ENCODE data around the gene SULT1A1.
"Not testable (repeated sequence)": the region's sequence is repeated elsewhere in the genome, so short reads cannot be mapped to it uniquely, and the experiment has no call there.

Gene SULT1A1

DNA sequence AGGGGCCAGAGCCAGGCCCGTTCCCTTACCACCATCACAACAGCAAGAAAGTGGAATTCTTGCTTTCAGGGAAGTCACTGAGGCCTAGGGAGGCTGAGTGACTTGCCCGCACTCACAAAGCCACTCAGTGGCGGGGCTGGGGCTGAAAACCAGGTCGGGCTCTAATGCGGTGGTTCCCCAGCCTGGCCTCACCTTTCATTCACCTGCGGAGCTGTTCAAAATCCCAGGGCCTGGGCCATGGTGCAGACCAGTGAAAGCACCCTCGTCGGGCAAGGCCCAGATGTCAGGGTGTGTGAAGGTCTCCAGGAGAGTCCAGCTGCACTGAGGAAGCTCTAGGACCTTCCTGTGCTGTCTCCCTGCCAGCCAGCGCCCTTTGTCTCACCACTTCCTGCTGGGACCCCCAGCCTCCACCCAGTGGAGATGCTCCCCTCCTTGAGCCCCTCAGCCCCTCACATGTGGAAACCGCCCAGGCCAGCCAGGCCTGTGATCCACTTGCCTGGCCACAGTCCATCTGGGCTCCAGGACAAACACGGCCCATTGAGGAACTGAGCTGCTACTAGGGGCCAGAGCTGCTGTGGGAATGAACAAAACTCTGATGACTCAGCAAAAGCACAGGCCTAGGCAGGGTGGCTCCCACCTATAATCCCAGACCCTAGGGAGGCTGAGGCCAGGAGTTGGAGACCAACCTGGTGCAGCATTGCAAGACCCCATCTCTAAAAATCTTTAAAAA lies 812 bp downstream of the SULT1A1 start:
- not testable (repeated sequence) for DNase-seq (ENCODE audit: low read depth in 2 of 2, low spot score in 1 of 2)

DNA sequence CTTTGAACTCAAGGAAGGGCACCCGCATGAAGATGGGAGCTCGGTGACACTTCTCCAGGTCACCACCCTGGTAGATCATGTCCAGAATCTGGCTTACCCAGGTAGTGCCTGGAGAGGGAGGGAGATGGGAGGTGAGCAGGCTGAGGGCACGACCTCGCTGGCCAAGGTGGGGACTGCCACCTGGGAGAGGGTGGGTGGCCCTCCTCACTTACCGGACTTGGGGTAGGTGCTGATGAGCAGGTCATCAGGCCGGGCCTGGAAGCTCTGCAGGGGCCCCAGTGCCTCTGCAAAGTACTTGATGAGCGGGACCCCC lies 1.4 kb downstream of the SULT1A1 start:
- DNase-seq (ENCODE audit: low read depth in 2 of 2, low spot score in 1 of 2) = not testable (repeated sequence)

DNA sequence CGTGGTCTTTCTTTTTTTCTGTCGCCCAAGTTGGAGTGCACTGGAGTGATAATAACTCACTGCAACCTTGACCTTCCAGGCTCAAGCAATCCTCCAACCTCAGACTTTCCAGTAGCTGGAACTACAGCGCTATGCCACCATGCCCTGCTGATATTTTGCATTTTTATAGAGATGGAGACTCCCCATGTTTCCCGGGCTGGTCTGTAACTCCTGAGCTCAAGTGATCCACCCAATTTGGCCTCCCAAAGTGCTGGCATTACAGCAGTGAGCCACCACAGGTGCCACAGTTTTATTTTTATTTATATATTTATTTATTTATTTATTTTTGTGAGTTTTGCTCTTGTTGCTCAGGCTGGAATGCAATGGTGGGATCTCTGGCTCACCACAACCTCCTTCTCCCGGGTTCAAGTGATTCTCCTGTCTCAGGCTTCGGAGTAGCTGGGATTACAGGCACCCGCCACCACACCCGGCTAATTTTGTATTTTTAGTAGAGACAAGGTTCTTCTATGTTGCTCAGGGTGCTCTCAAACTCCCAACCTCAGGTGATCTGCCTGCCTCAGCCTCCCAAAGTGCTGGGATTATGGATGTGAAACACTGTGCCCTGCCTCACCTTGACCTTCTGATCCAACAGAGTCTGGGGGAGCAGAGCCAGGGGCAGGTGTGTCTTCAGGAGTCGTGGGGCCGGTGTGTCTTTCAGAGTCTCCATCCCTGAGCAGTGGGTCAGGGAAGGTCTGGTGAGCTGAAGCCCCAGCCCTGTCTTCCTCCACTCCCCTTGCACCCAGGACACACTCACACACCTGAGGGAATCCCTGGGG lies 2.0 kb downstream of the SULT1A1 start:
- not testable (repeated sequence) for DNase-seq (ENCODE audit: low read depth in 2 of 2, low spot score in 1 of 2)

DNA sequence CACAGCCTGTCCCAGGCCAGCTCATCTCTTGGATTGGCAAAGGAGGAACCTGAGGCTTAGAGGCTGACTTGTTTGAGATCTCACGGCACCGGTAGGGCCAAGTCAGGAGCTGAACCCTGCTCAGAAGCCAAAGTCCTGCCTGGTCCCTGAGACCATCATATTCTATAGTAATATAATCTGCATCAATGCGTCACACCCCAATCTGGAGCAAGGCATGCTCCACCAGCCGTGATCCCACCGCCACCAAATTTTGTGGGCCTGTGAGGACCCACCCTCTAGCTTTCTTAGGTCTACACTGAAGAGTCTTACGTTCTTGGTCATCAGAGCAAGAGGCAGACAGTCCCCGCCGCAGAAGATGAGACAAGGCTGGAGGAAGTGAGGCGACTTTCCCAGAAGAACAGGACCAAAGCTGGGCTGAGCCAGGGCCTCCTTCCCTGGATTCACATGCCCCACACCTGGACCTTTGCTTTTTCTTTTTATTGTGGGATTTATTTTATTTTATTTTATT lies 2.7 kb downstream of the SULT1A1 start:
- no peak for DNase-seq (ENCODE audit: low read depth in 2 of 2, low spot score in 1 of 2)

DNA sequence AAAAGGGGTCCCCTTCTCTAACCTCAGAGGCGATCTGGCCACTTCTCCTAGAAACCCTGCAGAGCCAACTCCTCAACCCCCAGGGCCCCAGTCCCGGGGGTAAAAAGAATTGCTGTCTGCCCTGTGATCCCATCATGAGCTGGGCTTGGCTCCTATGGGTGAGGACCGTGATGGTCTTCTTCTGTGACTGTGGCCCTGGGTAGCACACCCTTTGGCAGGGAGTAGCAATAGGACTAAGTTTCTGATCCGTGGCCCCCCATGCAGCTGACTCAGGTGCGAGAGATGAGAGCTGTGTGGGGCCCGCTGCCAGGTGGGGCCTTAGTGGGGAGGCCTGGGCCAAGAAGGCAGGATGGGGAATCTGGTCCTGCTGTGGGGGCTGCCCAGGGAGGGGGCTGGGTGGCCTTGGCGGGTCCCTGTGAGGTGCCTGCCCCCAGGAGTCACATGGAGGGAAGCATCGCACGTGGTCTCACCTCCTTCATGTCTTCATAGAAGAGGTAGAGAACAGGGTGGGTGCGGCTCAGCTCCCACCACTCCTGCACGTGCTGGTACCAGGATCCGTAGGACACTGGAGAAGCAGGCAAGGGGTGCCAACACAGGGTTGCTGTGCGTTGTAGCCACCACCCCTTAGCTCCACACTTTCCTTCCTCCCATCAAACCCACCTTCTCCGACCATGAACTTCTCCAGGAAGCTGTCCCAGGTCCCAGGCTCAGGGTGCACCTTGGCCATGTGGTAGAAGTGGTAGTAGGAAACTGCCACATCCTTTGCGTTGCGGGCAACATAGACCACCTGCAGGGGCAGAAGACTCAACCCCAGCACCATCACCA lies 3.3 kb downstream of the SULT1A1 start:
- DNase-seq (ENCODE audit: low read depth in 2 of 2, low spot score in 1 of 2) = no peak

DNA sequence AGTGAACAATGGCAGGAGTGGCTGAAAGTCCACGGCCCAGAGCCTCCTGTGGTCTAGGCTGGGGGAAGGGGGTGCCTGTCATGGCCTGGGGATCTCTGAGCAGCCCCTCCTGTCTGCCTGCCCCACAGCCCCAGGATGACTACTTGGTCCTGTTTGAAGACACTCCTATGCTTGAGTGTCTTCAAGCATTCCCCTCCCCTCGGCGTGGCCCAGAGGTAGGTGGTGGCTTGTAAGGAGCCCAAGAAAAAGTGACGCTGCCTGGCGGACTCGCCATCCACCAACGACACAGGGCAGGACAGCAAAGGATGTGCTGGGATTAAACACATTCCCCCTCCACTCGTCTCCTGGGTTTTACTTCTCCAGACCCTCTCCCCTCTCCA lies 5.7 kb downstream of the SULT1A1 start:
- DNase-seq (ENCODE audit: low read depth in 2 of 2, low spot score in 1 of 2) = no peak

DNA sequence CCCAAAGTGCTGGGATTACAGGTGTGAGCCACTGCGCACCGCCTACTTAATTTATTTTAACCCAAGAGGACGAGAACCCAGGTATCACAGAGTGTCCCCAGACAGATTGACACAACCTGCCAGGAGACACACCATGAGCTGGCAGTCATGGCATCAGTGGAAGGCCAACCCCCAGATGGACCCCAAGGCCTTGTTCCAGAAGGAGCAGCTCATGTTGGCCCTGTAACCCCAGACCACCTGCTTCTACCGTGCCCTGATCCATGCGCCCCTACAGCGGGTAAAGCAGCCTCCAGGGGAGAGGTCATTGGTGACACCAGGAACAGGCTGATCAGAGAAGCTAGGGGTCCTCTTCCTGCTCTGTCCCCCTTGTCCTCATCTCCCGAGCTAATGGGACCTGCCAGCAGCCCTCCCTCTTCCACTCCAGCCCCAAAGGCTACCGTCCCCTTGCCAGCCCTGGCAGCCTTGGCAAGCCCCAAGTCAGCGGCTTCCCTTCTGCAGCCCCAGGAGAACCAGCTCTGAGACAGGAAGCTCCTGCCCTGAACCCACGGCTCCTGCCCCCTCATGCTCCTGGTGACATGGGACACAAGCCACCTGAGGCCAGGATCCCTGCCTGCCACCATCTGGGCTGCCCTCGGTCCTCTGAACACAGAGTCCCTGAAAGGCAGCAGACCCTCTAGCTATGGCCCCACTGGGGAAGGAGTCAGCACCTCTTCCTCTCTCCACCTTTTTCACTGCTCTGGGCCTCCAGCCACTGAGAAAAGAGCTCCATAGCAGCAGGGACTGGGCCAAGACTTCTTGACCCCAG lies 6.3 kb downstream of the SULT1A1 start:
- no peak for DNase-seq (ENCODE audit: low read depth in 2 of 2, low spot score in 1 of 2)

DNA sequence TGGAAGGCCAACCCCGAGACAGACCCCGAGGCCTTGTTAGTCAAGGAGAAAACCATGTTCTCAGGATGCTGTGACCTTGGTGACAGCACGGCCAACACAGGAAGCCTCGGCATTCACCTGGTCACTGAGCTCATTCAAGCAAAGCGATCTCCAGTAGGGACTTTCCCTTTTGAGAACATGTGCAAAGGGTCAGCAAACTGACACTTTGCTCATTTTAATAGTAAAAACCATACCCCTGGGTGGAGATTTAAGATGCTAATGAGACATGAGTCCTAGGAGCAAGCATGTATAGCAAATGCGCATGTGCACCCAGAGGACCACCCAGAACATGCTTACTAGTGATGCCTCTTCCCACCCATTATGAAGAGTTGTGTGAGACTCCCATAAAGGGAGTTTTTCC lies 7.3 kb downstream of the SULT1A1 start:
- no peak for DNase-seq (ENCODE audit: low read depth in 2 of 2, low spot score in 1 of 2)

DNA sequence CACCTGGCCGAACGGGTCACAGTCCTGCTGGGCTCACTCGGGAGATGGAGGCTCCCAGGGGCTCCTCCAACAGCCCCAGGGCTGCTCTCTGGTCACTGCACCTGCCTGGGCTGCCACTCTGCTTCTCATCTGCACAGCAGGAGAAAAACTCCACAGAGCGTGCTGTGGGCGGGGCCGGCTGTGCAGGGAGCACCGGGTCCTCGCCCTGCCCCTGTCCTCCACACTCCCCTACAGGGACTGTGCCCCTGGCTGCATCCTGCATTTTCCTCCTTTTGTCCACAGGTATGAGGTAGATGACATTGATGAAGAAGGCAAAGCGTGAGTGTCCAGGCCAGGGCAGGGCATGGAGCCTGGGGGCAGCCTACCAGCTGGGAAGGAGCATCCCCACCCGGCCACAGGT lies 7.8 kb downstream of the SULT1A1 start:
- DNase-seq (ENCODE audit: low read depth in 2 of 2, low spot score in 1 of 2) = not testable (repeated sequence)

DNA sequence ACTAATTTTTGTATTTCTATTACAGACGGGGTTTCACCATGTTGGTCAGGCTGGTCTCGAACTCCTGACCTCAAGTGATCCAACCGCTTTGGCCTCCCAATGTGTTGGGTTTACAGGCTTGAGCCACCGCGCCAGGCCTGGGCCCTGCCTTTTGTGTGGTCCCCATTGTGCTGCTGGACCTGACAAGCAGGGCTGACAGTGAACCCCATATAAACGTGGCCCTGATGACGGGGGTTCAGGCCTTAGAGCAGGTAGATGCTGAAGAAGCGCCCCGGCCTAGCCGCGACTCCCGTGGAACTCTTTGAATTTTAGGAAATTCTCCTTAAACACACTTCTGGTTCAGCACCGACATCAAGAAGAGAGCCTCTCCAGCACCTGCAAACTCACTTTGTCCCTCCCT lies 8.3 kb downstream of the SULT1A1 start:
- not testable (repeated sequence) for DNase-seq (ENCODE audit: low read depth in 2 of 2, low spot score in 1 of 2)

DNA sequence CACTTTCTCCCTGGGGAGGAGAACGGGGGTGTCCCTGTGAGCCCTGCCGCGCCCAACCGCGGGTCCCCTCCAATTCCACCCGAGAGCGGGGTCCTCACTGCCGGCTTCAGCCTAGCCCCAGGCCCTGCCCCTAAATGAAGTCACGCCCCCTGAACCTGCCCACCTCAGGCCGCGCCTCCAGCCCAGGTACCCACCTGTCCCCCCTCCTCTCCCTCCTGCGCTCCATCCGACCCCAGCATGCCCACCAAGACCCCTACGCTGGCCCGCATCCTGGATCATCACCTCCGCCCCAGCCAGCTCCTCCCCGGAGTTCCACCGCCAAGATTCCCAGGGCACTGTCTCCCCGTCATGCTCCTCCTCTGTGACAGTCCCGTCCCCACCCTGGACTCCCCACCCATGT lies 8.9 kb downstream of the SULT1A1 start:
- DNase-seq (ENCODE audit: low read depth in 2 of 2, low spot score in 1 of 2) = not testable (repeated sequence)

DNA sequence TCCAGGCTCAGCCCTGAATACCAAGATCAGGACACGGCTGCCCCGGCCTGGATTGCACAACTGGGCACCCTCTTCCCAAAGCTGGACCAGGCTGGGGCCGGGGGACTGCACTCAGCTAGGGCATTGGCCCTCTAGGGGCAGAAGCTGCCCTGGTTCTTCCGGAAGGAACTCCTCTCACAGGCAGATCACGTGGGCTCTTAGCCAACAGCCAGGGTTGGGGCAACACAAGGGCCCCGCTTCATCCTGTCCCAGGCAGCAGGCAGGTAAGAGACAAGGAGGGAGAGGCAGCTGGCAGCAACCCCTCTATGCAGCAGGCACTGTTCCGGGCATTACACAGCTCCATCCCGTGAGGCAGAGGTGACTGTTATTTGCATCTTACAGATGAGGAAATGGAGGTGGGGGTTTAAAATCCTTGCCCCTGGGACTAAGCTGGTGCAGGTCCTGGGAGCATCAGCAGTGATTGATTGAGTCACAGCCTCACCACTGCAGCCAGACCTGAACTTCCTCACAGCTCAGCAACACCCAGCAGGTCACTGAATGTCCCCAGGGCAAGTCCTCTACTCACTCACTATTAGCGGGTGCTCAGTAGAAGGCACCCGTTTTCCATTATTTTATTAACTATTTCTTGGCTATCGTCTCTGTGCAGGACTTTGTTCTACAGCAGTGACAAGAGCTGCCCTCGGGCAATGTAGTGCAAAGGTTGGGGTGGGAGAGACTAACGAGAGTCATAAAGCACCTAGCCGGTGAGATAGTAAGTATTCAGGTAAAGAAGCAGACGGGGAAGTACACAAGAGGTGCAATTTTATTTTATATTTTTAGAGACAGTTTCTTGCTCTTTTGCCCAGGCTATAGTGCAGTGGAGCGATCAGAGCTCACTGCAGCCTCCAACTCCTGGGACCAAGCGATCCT lies 10.2 kb downstream of the SULT1A1 start:
- DNase-seq (ENCODE audit: low read depth in 2 of 2, low spot score in 1 of 2) = not testable (repeated sequence)

DNA sequence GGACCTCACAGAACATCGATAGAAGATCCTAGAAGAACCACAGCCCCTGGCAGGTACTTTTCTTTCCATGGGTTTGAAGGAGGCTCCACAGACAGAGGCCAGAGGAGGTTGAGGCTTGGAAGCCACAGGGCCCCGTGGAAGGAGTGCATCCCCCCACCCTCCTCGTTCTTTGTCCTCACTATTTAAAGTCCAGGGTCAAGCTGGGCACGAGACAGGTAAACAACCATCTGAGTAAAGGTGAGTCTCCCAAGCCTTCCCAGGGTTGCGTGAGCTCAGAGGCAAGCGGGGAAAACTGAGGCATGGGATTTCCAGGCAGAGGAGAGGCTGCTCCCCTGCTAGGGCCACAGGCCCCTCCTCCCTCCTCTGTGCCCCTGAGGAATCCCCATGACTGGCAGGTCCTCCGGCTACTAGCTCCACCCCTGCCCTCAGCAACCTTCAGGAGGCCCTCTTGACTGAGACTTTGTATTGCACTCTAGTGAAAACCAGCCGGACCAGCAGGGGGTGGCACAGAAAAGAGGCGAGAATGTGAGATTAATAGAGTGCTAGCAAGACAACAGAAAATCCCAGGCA lies 12.1 kb downstream of the SULT1A1 start:
- no peak for DNase-seq (ENCODE audit: low read depth in 2 of 2, low spot score in 1 of 2)

DNA sequence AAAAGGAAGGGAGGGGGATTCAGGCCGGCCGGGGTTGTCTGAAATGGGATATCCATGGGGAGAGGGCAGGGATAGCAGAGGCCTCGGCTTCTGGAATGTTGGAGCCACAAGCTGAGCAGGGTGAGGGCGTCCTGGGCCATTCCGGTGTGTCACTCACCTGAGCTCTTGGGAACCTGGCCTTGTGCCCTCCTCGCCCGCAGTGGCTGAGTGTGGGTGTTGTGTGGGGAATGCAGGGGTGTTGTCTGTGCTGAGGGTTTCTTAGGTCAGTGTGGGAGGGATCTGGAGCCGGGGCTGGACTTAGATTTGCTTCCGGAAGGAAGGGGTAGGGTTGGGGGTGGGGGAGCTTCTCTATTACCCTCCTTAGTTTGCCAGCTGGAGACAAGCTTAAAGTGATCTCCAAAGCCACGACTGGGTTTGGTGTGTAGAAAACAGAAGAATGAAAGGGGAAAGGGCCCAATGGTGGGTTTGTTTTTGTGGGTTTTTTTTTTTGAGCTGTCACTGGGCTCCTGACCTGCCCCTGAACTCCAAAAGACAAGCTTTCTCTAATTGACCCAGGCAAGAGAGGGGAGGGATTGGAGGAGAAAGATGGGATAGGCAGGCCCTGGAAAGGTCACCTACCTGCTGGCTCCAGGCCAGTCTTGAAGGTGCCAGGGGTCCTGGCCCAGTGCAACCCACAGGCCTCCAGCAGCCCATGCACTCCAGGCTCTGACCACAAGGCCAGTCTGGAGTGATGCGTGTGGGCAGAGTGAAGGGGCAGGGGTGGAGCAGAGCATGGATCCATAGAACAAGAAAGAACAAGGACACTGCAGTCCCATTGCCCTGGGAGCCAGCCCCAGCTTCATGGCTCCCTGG lies 12.8 kb downstream of the SULT1A1 start, which contains the start of gene SULT1A2:
Gene SULT1A2, minus strand, starts transcription at position 211 of the 852 bp plus-strand sequence. CDS start 1,120 bp downstream, outside the sequence.
- DNase-seq (ENCODE audit: low read depth in 2 of 2, low spot score in 1 of 2) = no peak

DNA sequence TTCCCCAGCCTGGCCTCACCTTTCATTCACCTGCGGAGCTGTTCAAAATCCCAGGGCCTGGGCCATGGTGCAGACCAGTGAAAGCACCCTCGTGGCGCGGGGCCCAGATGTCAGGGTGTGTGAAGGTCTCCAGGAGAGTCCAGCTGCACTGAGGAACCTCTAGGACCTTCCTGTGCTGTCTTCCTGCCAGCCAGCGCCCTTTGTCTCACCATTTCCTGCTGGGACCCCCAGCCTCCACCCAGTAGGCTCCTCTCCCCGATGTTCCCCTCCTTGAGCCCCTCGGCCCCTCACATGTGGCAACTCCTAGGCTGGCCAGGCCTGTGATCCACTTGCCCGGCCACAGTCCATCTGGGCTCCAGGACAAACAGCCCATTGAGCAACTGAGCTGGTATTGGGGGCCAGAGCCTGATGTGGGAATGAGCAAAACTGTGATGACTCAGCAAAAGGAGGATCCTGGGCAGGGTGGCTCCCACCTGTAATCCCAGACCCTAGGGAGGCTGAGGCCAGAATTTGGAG lies 13.7 kb downstream of the SULT1A1 start:
- no peak for DNase-seq (ENCODE audit: low read depth in 2 of 2, low spot score in 1 of 2)

DNA sequence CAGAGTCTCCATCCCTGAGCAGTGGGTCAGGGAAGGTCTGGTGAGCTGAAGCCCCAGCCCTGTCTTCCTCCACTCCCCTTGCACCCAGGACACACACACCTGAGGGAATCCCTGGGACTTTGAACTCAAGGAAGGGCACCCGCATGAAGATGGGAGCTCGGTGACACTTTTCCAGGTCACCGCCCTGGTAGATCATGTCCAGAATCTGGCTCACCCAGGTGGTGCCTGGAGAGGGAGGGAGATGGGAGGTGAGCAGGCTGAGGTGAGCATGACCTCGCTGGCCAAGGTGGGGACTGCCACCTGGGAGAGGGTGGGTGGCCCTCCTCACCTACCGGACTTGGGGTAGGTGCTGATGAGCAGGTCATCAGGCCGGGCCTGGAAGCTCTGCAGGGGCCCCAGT lies 14.4 kb downstream of the SULT1A1 start:
- not testable (repeated sequence) for DNase-seq (ENCODE audit: low read depth in 2 of 2, low spot score in 1 of 2)

DNA sequence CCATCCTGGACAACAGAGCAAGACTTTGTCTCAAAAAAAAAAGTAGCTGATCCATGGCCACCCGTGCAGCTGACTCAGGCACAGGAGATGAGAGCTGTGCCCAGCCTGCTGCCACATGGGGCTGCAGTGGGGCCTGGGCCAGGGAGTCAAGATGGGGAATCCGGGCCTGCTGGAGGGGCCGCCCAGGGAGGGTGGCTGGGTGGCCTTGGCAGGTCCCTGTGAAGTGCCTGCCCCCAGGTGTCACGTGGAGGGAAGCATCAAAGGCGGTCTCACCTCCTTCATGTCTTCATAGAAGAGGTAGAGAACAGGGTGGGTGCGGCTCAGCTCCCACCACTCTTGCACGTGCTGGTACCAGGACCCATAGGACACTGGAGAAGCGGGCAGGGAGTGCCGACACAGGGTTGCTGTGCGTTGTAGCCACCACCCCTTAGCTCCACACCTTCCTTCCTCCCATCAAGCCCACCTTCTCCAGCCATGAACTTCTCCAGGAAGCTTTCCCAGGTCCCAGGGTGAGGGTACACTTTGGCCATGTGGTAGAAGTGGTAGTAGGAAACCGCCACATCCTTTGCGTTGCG lies 16.8 kb downstream of the SULT1A1 start:
- no peak for DNase-seq (ENCODE audit: low read depth in 2 of 2, low spot score in 1 of 2)

DNA sequence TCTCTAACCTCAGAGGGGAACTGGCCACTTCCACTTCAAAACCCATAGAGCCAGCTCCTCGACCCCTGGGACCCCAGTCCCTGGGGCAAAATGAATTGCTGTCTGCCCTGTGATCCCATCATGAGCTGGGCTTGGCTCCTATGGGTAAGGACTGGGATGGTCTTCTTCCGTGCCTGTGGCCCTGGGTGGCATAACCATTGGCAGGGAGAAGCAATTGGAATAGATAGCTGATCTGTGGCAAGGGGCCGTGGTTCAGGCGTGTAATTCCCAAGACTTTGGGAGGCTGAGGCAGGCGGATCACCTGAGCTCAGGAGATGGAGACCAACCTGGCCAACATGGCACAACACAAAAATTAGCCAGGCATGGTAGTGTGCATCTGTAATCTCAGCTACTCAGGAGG lies 17.3 kb downstream of the SULT1A1 start:
- DNase-seq (ENCODE audit: low read depth in 2 of 2, low spot score in 1 of 2) = no peak

Data from stimulated activated CD8-positive, alpha-beta memory T cell treated with anti-CD3 and anti-CD28 coated beads, Interleukin-4, amount 100 ng/mL, for 4 hours (primary cell).